ENCODE measurements around the gene NHERF2. TPM values are rescaled to one million over a fixed set of nuclear protein-coding genes. Genes with fewer than 3 reads are reported as not detected.

NHERF2 gene
- total and polyA plus RNA-seq, 9 of the 15 experiments (the other 6 are each of a cell fraction or from before 2014, with no cell fraction given) = 0.15 to 42.0 (median 12.5) TPM

GRCh38 chr16:2008009-2008526 lies 18.6 kb upstream of the NHERF2 start (continued):
- TF ChIP-seq, protein P1, sequence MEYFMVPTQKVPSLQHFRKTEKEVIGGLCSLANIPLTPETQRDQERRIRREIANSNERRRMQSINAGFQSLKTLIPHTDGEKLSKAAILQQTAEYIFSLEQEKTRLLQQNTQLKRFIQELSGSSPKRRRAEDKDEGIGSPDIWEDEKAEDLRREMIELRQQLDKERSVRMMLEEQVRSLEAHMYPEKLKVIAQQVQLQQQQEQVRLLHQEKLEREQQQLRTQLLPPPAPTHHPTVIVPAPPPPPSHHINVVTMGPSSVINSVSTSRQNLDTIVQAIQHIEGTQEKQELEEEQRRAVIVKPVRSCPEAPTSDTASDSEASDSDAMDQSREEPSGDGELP (CRISPR knock-in tag; IDR thresholded peaks at IDR 0.05; ENCODE audit: borderline replicate concordance) = peak; percentile 20; the same call in 1 of the 2 replicates
- no peak for TF ChIP-seq HMG20B (CRISPR knock-in tag; IDR thresholded peaks at IDR 0.05)
- TF ChIP-seq RBM14 (IDR thresholded peaks at IDR 0.05; ENCODE audit: borderline replicate concordance, insufficient read depth, low read depth, low read length) = no peak
- no peak for TF ChIP-seq EHMT2 (IDR thresholded peaks at IDR 0.05)
- TF ChIP-seq, protein P2, sequence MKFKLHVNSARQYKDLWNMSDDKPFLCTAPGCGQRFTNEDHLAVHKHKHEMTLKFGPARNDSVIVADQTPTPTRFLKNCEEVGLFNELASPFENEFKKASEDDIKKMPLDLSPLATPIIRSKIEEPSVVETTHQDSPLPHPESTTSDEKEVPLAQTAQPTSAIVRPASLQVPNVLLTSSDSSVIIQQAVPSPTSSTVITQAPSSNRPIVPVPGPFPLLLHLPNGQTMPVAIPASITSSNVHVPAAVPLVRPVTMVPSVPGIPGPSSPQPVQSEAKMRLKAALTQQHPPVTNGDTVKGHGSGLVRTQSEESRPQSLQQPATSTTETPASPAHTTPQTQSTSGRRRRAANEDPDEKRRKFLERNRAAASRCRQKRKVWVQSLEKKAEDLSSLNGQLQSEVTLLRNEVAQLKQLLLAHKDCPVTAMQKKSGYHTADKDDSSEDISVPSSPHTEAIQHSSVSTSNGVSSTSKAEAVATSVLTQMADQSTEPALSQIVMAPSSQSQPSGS (CRISPR knock-in tag; IDR thresholded peaks at IDR 0.05) = no peak
- TF ChIP-seq RBBP5 (IDR thresholded peaks at IDR 0.05; ENCODE audit: borderline replicate concordance, insufficient read depth, low read length, poor library complexity, severe bottlenecking) = no peak
- TF ChIP-seq BACH1 (tag; IDR thresholded peaks at IDR 0.05) = no peak
- TF ChIP-seq FOS (IDR thresholded peaks at IDR 0.05; ENCODE audit: extremely low read depth, insufficient read length) = no peak
- no peak for TF ChIP-seq TBP (optimal IDR thresholded peaks at IDR 0.05; ENCODE audit: low read depth, low read length)
- peak; percentile 12 for TF ChIP-seq HMGN3 (IDR thresholded peaks at IDR 0.05; ENCODE audit: borderline replicate concordance, extremely low read depth, insufficient read length, low read depth, low read length)
- no peak for TF ChIP-seq MED1 (CRISPR knock-in tag; IDR thresholded peaks at IDR 0.05; ENCODE audit: borderline replicate concordance)
- no peak for TF ChIP-seq PHB2 (IDR thresholded peaks at IDR 0.05; ENCODE audit: low read depth)
- no peak for TF ChIP-seq TCF7 (IDR thresholded peaks at IDR 0.05; ENCODE audit: borderline replicate concordance)
- TF ChIP-seq SRSF7 (optimal IDR thresholded peaks at IDR 0.05; ENCODE audit: low read depth, low read length) = no peak
- no peak for TF ChIP-seq ZNF584 (CRISPR knock-in tag; IDR thresholded peaks at IDR 0.05; ENCODE audit: low read depth)
- TF ChIP-seq ZNF583 (CRISPR knock-in tag; IDR thresholded peaks at IDR 0.05) = peak; percentile 30; the same call in 1 of the 2 replicates
- TF ChIP-seq, protein P3, sequence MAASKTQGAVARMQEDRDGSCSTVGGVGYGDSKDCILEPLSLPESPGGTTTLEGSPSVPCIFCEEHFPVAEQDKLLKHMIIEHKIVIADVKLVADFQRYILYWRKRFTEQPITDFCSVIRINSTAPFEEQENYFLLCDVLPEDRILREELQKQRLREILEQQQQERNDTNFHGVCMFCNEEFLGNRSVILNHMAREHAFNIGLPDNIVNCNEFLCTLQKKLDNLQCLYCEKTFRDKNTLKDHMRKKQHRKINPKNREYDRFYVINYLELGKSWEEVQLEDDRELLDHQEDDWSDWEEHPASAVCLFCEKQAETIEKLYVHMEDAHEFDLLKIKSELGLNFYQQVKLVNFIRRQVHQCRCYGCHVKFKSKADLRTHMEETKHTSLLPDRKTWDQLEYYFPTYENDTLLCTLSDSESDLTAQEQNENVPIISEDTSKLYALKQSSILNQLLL (CRISPR knock-in tag; IDR thresholded peaks at IDR 0.05; ENCODE audit: borderline replicate concordance) = no peak
- peak; percentile 60; the same call in 1 of the 2 replicates for TF ChIP-seq ATF4 (CRISPR knock-in tag; IDR thresholded peaks at IDR 0.05)
- TF ChIP-seq, protein P4, sequence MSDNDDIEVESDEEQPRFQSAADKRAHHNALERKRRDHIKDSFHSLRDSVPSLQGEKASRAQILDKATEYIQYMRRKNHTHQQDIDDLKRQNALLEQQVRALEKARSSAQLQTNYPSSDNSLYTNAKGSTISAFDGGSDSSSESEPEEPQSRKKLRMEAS (CRISPR knock-in tag; IDR thresholded peaks at IDR 0.05) = no peak
- TF ChIP-seq RAD51 (IDR thresholded peaks at IDR 0.05; ENCODE audit: borderline replicate concordance, low read depth) = peak; percentile 62
- TF ChIP-seq, protein P5, sequence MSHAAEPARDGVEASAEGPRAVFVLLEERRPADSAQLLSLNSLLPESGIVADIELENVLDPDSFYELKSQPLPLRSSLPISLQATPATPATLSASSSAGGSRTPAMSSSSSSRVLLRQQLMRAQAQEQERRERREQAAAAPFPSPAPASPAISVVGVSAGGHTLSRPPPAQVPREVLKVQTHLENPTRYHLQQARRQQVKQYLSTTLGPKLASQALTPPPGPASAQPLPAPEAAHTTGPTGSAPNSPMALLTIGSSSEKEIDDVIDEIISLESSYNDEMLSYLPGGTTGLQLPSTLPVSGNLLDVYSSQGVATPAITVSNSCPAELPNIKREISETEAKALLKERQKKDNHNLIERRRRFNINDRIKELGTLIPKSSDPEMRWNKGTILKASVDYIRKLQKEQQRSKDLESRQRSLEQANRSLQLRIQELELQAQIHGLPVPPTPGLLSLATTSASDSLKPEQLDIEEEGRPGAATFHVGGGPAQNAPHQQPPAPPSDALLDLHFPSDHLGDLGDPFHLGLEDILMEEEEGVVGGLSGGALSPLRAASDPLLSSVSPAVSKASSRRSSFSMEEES (CRISPR knock-in tag; IDR thresholded peaks at IDR 0.05) = peak; percentile 72

Measured in K562 (cell line).